Nasal cavity respiratory epithelium epithelial cell of viscerocranial mucosa (primary cell): ENCODE measurements around the gene PDE4DIP. TPM values are rescaled to one million over a fixed set of nuclear protein-coding genes. Genes with fewer than 3 reads are reported as not detected.

Source experiments
- total RNA-seq: library from RNA; depleted of rRNA; stranded (reverse); fragments of >200 nt; gene quantifications from 2 replicates; pipeline ENCODE4 v1.2.3, GENCODE V29; 2014

Gene PDE4DIP
- 17.1 and 40.0 TPM in 2 replicates for total RNA-seq

GRCh38 chr1:148844220-148844619 is at the start of gene PDE4DIP:
Gene PDE4DIP (plus strand): TSS chr1:148844428. CDS start chr1:148844775, 347 bp downstream.

Other genes starting within 250 kb of the PDE4DIP start
- gene NBPF14, start 248.4 kb upstream of the PDE4DIP start, total RNA-seq = 38.3 and 62.3 TPM in 2 replicates
- 13.5 and 17.8 TPM in 2 replicates for gene NUDT4B, start 95.7 kb upstream of the PDE4DIP start, total RNA-seq